Aorta (tissue), 5 donors: ENCODE results near the gene CTNS. TPM values are rescaled to one million over a fixed set of nuclear protein-coding genes. Genes with fewer than 3 reads are reported as not detected.

Source experiments
- ATAC-seq: fragments of 200-7000 bp; cut with Tn5 transposase; one replicate; pipeline ENCODE4 v1.9.1; 2022; ENCODE audit warnings: moderate library complexity; ENCODE audit not compliant: low FRiP score
- DNase-seq, 2 donors: peaks; one replicate each; pipeline ENCODE4 v3.0.0-alpha.2; 2020
- H3K27ac ChIP-seq, 2 donors: one replicate each; pipeline ENCODE4 v1.5.1; 2013; ENCODE audit warnings: low read length in 2 of 2, mild to moderate bottlenecking in 2 of 2, moderate library complexity in 2 of 2, control low read depth in 1 of 2, inconsistent platforms in 1 of 2, low read depth in 1 of 2
- H3K27me3 ChIP-seq, 2 donors: one replicate each; pipeline ENCODE4 v1.6.1; 2013; ENCODE audit warnings: control low read depth in 1 of 2, low read length in 1 of 2, mild to moderate bottlenecking in 1 of 2, moderate library complexity in 1 of 2; ENCODE audit not compliant: insufficient read depth in 2 of 2, control insufficient read depth in 1 of 2
- H3K36me3 ChIP-seq, 2 donors: one replicate each; pipeline ENCODE4 v1.6.1; 2013; ENCODE audit warnings: control low read depth in 1 of 2, low read length in 1 of 2, mild to moderate bottlenecking in 1 of 2; ENCODE audit not compliant: insufficient read depth in 2 of 2, control insufficient read depth in 1 of 2
- H3K4me1 ChIP-seq, 2 donors: one replicate each; pipeline ENCODE4 v1.6.1; 2013; ENCODE audit warnings: low read length in 2 of 2, control low read depth in 1 of 2, mild to moderate bottlenecking in 1 of 2, moderate library complexity in 1 of 2; ENCODE audit not compliant: insufficient read depth in 2 of 2, control insufficient read depth in 1 of 2
- H3K4me3 ChIP-seq, 2 donors: one replicate each; pipeline ENCODE4 v1.5.1; 2013; ENCODE audit warnings: low read length in 2 of 2, control low read depth in 1 of 2, mild to moderate bottlenecking in 1 of 2
- H3K9me3 ChIP-seq: one replicate; pipeline ENCODE4 v1.6.1; 2013; ENCODE audit warnings: mild to moderate bottlenecking, low read length; ENCODE audit not compliant: control insufficient read depth
- WGBS, 2 donors: extraction: QIAGEN DNeasy Blood & Tissue Kit; methylation state at CpG; one replicate each; pipeline ENCODE4 v1.1.7; 2013; 5-methylcytosine and 5-hydroxymethylcytosine counted together
- intact Hi-C, 2 donors: fragments of 100-400 bp; cut with DNase I; formaldehyde crosslinking; loops; one replicate each; pipeline versions ENCODE4 v1.14.2 to v1.15.0; 2022
- polyA plus RNA-seq, 2 donors: library from polyadenylated mRNA; stranded (reverse); fragments of 200-250 nt; gene quantifications; one replicate each; pipeline ENCODE4 v1.2.3, GENCODE V29; 2013
- total RNA-seq, 2 donors: library from RNA; stranded (reverse); fragmentation: NEBNext Ultra II Directional; extraction: Animal tissue kit (Norgen Biotek cat#: 25700); gene quantifications; one replicate each; pipeline ENCODE4 v1.2.1, GENCODE V29; 2021
- donor health status: healthy with polysubstance abuse.
- donor health status: Bipolar disorder and iron deficiency.
- donor health status: DM: no; HTN: no; CAD: no.
- donor health status: DM: no; HTN: no; CAD: no.
- donor health status: DM: yes; HTN: yes; CAD: no.

CTNS gene
- total and polyA plus RNA-seq, 4 donors = 4.4 to 13.8 (median 11.4) TPM

DNA sequence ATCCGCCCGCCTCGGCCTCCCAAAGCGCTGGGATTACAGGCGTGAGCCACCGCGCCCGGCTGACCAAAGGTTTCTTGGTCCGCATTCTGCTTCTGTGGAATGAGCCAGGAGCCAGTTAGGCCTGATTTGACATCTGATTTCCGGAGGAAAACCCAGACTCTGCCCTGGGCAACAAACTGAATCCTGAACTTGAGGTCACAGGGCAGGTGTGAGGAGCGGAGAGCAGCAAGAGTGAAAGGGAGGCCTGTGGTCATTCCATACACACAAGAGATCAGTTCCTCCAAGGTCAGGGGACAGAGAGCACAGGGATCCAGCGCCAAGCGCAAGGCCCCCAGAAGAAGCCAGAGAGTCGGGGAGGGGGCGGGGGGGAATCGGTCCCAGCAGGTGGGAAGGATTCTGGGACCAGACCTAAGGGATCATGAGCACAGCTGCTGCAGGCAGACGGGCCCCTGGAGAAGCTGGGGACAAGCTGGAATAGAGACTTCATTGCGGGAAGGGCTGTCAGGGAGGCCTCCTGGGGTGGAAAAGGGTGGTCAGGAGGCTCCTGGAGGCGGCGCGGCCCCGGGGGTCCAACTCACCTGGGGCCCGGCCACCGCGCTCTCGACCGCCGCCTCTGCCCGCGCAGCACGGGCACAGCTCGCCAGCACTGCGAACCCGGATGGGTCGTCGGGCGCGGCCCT is 946 bp upstream of the CTNS start:
- no peaks in the 10 kb centered on the region for H3K36me3 ChIP-seq
- H3K27ac ChIP-seq = no peak overlapping the region
- H3K9me3 ChIP-seq = no peaks in the 10 kb centered on the region
- H3K4me3 ChIP-seq = peak overlapping the region; percentile 30 to 61
- 17 to 21% methylated on average over 35 to 38 of the region's 38 CpGs for WGBS, 2 donors
- H3K4me1 ChIP-seq = no peaks in the 10 kb centered on the region
- ATAC-seq (no peak), DNase-seq (no peak)
- intact Hi-C loops = loop anchor here in 1 of 2 donors (1.0 kb wide), 1 partner anchor 33 kb away; the partner anchor contains the start of genes EMC6 and TAX1BP3
- H3K27me3 ChIP-seq = no peaks in the 10 kb centered on the region

DNA sequence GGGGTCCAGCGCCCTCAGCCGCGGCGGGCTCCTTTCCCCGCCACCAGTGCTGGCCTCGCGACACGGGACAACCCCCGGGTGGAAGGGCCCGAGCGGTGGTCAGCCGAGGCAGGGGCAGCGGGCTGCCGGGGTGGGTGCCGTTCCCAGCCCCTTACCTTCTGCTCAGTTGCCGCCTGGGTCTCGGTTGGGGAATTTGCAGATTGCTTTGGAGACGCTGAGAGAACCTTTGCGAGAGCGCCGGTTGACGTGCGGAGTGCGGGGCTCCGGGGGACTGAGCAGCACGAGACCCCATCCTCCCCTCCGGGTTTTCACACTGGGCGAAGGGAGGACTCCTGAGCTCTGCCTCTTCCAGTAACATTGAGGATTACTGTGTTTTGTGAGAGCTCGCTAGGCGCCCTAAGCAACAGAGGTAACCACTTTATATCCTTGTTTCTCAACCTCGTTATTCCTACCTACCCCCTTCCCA is 381 bp downstream of the CTNS start:
- DNase-seq (no peak), ATAC-seq (peak; percentile 17)
- 1% methylated on average over 30 to 31 of the region's 31 CpGs for WGBS, 2 donors
- H3K27me3 ChIP-seq = no peaks in the 10 kb centered on the region
- no peaks in the 10 kb centered on the region for H3K4me1 ChIP-seq
- intact Hi-C loops = loop anchor here in 1 of 2 donors (1.0 kb wide), 1 partner anchor 31 kb away; the partner anchor contains the start of genes EMC6 and TAX1BP3
- peaks cover 0 to 2% of the 10 kb centered on the region in 2 donors for H3K36me3 ChIP-seq
- H3K4me3 ChIP-seq = peak overlapping the region; percentile 45 to 73
- no peaks in the 10 kb centered on the region for H3K9me3 ChIP-seq
- peak overlapping the region in 1 of 2 donors; percentile 95 for H3K27ac ChIP-seq

DNA sequence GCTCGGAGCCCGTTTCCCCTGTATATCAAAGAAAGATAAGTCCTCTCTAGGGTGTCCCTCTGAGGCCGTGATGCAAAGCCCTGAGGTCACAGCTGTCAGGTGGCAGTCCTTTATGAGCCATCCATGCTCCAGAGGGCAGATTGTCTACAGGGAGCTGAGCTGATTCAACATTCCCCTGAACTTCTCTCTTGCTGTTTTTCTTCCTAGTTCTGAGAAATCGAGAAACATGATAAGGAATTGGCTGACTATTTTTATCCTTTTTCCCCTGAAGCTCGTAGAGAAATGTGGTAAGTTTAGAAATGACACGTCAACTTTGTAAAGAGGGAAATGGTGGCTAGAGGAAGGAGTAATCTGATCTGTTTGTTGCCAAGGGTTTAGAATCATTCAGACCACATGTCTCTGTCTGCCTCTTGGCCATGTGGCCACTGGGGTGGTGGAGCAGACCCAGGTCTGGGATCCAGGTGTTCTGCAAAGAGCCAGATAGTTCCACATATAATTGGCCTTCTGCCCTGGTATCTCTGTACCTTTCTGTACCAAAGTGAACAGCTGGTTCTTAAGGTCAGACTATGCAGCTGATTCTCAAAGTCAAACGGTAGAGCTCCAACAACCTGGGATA is 3.5 kb downstream of the CTNS start:
- peaks cover 0 to 2% of the 10 kb centered on the region in 2 donors for H3K36me3 ChIP-seq
- no peak overlapping the region for H3K27ac ChIP-seq
- intact Hi-C loops = no loop called here
- no peaks in the 10 kb centered on the region for H3K9me3 ChIP-seq
- DNase-seq (peak in 1 of 2 donors; percentile 50), ATAC-seq (no peak)
- H3K4me1 ChIP-seq = no peaks in the 10 kb centered on the region
- 7 to 24% methylated on average over 7 of the region's 7 CpGs for WGBS, 2 donors
- no peak overlapping the region for H3K4me3 ChIP-seq
- no peaks in the 10 kb centered on the region for H3K27me3 ChIP-seq

GRCh38 chr17:3641014-3641413 is 4.5 kb downstream of the CTNS start:
- Histone ChIP-seq H3K4me3 (no peak overlapping the region), H3K4me1 (no peaks in the 10 kb centered on the region), H3K27me3 (no peaks in the 10 kb centered on the region), H3K36me3 (peaks cover 0 to 2% of the 10 kb centered on the region in 2 donors), H3K27ac (no peak overlapping the region), H3K9me3 (no peaks in the 10 kb centered on the region)
- ATAC-seq = no peak
- intact Hi-C loops = no loop called here
- DNase-seq = peak in 1 of 2 donors; percentile 16
- WGBS, 2 donors = 60 to 72% methylated on average over 3 of the region's 3 CpGs

GRCh38 chr17:3641717-3642486 is 5.3 kb downstream of the CTNS start:
- no peaks in the 10 kb centered on the region for H3K4me1 ChIP-seq
- H3K4me3 ChIP-seq = no peak overlapping the region
- peak in 1 of 2 donors; percentile 11 for DNase-seq
- no peak for ATAC-seq
- no peak overlapping the region for H3K27ac ChIP-seq
- no peaks in the 10 kb centered on the region for H3K9me3 ChIP-seq
- intact Hi-C loops = no loop called here
- WGBS, 2 donors = 81 to 87% methylated on average over 17 to 19 of the region's 19 CpGs
- H3K36me3 ChIP-seq = peaks cover 0 to 2% of the 10 kb centered on the region in 2 donors
- H3K27me3 ChIP-seq = no peaks in the 10 kb centered on the region

GRCh38 chr17:3643889-3644349 is 7.4 kb downstream of the CTNS start:
- Histone ChIP-seq H3K4me3 (no peak overlapping the region), H3K4me1 (no peaks in the 10 kb centered on the region), H3K27ac (no peak overlapping the region), H3K36me3 (peaks cover 0 to 2% of the 10 kb centered on the region in 2 donors), H3K9me3 (no peaks in the 10 kb centered on the region), H3K27me3 (no peaks in the 10 kb centered on the region)
- DNase-seq = no peak
- intact Hi-C loops = no loop called here
- 95 to 99% methylated on average over 4 of the region's 4 CpGs for WGBS, 2 donors
- no peak for ATAC-seq

DNA sequence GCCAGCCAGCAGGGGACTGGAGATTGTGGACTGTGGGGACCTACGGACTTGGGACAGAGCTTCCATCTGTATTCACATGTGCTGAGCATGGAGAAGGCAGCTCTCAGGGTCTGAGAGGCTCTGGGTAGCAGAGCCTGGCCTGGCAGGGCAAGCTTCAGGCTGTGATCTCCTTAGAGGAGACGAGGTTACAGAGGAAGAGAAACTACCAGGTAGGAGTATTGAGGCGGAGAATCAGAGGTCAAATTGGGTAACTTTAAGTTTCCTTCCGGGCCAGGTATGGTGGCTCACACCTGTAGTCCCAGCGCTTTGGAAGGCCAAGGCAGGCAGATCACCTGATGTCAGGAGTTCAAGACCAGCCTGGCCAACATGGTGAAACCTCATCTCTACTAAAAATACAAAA is 8.8 kb downstream of the CTNS start:
- no peaks in the 10 kb centered on the region for H3K9me3 ChIP-seq
- ATAC-seq (no peak), DNase-seq (no peak)
- peaks cover 0 to 2% of the 10 kb centered on the region in 2 donors for H3K36me3 ChIP-seq
- H3K4me3 ChIP-seq = no peak overlapping the region
- H3K4me1 ChIP-seq = no peaks in the 10 kb centered on the region
- 56 to 80% methylated on average over 5 of the region's 5 CpGs for WGBS, 2 donors
- no peak overlapping the region for H3K27ac ChIP-seq
- H3K27me3 ChIP-seq = no peaks in the 10 kb centered on the region
- intact Hi-C loops = no loop called here

DNA sequence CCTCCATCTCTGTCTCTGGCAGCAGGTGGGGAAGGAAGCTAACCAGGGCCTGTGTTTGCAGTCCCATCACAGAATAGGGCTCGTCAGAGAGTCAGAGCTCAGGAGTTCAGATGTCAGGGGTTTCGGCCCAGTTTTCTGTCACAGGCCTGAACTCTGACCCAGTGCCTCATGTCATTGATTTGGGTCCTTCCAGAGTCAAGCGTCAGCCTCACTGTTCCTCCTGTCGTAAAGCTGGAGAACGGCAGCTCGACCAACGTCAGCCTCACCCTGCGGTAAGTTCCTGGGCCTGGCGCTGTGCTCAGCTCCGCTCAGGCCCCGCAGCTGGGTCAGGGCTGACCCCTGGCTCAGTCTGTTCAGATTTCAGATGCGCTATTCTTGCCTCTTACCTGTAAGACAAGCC is 10.7 kb downstream of the CTNS start:
- Histone ChIP-seq H3K36me3 (no peaks in the 10 kb centered on the region), H3K27ac (no peak overlapping the region), H3K9me3 (no peaks in the 10 kb centered on the region), H3K27me3 (no peaks in the 10 kb centered on the region), H3K4me3 (no peak overlapping the region), H3K4me1 (no peaks in the 10 kb centered on the region)
- no peak for ATAC-seq
- intact Hi-C loops = no loop called here
- DNase-seq = no peak
- 84 to 85% methylated on average over 12 of the region's 12 CpGs for WGBS, 2 donors
